ENCODE data around the gene INPP5A.
"Not testable (repeated sequence)": the region's sequence is repeated elsewhere in the genome, so short reads cannot be mapped to it uniquely, and the experiment has no call there.

The INPP5A gene

DNA sequence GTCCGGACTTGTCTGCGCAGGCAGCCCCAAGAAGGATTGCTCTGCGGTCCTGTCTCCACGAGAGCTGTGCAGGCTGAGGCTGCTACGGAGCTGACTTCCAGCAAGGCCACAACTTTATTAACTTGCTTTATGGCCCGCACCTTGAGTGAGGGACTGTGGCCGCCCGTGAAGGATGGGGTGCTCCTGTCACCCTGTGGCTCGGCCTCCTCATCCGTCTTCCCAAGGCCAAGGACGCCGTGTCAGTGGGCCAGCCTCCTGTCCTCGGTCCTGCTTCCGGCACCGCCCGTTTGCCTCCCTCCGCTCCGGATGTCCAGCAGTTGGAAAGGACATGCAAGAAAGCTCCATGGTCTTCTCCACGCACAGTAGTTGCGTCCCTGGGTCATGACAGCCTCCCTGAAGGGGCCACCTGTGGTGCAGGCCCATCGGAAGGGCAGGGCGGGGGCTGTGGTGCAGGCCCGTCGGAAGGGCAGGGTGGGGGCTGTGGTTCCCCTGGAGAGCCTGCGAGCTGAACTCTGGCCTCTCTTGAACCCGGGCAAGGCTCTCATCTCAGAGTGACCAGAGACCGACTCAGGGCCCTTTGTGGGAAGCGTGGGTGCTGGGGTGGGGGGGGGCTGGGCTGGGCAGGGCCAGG lies 161.3 kb downstream of the INPP5A start:
- FAIRE-seq, result no peak

DNA sequence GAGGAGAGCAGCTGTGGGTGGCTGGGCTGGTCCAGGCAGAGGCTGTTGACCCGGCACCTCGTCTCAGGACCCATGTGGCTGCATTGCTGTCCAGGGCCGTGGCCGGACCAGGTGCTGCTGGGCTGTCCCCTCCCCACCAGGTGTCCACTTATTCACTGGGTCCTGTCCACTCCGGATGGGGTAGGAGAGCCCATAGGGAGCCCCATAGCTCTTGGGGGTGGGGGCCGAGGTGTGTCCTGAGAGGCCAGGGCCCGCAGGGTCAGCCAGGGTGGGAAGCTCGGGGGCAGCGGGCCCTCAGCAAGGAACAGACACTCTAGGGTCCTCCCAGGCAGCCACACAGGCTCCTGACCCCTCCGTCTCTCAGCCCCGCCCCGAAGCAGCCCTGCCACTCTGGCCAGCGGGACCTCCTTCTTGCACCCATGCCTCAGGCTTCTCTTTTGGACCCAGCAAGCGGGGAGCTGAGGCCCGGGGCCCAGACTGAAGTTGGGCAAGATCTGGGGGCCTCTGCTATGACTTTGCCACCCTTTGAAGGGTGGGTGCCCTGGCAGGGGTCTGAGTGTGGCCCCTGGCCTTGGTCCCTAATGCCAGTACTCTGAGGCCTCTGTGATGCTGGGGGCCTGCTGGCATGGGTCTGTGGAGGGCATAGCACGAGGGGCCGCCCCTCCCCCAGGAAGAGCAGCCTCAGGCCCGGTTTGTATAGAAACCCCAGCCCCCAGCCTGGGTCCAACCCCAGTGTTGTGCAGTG lies 162.0 kb downstream of the INPP5A start:
- no peak for DNase-seq (ENCODE audit: insufficient read length, low spot score)
- no peak for FAIRE-seq

More for the DNA sequence above, 161.3 kb downstream of the INPP5A start:
- DNase-seq (ENCODE audit: insufficient read length, low spot score), result no peak

DNA sequence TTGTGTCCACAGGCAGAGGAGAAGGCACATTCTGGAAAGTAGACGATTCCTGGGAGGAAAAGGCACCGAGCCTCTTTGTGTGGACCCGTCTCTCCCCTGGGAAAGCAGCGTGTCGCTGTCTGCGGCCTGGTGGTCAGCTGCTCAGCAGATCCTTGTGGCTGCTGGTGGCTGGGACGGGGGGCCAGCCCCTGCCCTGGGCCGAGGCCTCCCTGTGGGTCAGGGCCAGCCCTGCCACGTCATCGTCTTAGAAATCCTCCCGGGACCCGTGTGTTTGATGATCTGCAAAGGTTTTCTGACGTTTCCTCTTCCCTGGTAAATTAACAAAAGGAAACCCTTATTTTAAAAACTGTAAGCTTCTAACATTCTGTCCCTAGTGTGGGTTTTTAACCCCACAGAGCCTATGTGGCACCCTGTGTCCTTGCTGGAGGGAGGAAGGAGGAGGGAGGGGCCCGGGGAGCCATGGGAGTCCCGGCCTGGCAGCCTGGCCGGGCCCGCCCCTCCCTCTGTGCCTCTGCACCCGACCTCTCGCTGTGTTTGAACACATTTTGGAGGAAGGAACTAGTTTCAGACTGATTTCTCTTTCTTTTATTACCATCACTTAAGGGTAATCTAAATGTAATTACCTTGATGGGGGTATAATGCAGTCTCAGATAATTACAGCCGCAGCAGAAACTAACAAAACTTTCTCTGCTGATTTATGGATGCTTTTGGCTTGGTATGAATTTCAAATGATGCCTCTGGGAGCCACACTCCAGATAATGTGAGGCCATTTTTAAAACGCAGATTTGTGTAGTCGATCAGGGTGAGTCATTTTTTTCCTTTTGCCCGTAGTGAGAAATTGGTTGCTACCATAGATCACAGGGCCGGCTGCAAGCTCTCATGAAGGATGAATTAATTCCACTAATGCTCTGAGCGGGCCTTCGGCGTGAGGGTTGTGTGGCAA lies 162.8 kb downstream of the INPP5A start:
- FAIRE-seq, result no peak
- no peak for DNase-seq (ENCODE audit: insufficient read length, low spot score)

DNA sequence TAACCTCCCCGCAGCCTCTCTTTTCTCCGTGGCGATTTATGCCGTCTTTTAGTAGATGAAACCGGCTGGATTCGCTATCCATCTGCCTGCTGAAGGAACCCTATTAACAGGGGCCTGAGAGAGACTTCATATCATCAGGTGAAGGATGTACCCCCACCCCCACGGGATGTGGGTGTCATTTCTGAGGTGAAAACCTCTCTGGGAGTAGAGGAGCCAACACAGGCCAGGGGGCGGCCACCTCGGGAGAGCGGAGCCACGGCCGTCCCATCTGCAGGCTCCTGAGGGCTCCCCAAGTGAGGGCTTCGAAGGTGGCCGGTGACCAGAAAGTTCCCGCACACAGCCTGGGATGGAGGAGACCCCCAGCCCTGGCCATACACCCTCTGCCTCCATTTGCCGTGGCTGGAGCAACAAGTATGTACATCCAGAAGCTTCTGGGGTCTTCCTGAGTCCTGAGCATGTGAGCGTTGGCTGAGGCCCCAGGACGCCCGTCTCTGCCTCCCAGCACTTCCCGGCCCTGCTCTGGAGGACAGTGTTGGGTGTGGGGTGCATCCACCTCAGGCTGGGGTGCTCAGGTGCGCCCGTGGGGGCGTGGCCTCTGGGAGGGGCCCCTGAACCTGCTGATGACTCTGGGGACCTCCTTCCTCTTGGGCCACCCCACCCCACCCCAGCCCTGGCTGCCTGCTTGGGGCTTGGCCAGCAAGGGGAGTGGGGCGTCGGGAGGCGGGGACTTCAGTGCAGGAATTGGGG lies 163.7 kb downstream of the INPP5A start:
- FAIRE-seq (no peak), DNase-seq (ENCODE audit: insufficient read length, low spot score) (no peak)

DNA sequence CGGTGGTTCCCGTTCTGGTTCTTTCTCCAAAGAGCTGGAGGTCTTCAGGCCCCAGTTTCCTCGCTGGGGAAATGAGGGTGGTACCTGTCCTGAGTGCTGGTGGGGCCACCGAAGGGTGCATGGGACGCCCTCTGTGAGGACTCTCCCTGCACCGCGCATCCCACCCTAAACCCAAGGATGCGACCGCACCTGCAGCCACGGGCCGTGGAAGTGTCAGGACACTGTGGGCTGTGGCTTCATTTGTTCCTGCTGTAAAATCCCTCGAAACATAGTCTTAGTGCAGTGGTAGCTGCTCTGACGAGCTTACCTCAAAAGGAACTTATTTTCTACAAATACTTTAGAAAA lies 164.2 kb downstream of the INPP5A start:
- DNase-seq (ENCODE audit: insufficient read length, low spot score), result no peak
- FAIRE-seq, result no peak

DNA sequence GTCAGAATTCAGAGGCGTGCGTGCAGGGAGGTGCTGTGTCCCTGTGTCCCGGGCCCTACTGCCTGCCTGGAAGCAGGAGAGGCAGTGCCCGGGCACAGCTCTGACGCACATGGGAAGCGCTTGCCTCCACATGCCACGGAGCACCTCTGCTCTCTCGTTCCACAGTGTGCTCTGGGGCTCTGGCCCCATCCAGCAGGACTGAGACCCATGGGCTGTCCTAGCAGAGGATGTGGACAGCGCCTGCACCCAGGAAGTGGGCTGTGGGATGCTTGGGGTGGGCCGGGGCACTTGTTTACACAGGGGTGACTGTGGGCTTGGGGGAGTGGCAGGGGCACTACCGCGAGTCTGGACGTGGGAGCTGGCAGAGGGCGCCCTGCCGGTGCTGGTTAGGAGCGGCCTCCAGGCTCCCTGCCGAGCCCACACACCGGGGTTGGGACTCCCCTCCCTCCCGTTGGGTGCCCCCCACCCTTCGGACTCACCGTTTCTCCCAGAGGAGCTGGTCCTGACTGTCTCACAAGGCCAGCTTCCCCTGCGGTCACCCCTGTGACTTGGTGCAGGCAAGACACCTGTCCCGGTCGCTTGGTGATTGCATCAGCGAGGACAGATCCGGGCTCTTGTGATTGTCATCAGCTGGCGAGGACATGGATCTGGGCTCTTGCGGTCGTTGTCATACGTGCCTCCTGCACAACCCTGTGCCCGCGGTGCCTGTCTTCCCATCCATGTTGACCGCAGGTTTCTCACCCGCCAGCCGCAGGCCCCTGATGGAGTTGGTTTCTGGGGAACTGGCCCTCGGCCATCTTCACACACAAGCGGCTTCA lies 165.2 kb downstream of the INPP5A start:
- FAIRE-seq, result no peak

DNA sequence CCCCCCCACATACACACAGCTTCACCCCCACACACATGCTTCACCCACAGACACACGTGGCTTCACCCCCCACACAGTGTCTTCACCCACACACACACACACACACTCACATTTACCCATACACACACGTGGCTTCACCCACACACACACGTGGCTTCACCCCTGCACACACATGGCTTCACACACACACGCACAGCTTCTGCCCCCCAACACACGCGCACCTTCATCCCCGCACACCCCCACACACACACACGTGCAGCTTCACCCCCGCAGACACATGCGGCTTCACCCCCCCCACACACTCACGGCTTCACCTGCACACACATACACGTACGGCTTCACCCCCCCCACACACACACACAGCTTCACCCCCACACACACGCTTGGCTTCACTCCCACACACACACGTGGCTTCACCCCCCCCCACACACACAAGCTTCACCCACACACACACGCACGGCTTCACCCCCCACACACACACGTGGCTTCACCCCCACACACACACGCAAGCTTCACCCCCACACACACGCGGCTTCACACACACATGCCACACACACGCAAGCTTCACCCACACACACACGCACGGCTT lies 165.9 kb downstream of the INPP5A start:
- DNase-seq (ENCODE audit: insufficient read length, low spot score), result no peak
- FAIRE-seq, result peak; percentile 76

More for the DNA sequence above, 165.2 kb downstream of the INPP5A start:
- no peak for DNase-seq (ENCODE audit: insufficient read length, low spot score)

DNA sequence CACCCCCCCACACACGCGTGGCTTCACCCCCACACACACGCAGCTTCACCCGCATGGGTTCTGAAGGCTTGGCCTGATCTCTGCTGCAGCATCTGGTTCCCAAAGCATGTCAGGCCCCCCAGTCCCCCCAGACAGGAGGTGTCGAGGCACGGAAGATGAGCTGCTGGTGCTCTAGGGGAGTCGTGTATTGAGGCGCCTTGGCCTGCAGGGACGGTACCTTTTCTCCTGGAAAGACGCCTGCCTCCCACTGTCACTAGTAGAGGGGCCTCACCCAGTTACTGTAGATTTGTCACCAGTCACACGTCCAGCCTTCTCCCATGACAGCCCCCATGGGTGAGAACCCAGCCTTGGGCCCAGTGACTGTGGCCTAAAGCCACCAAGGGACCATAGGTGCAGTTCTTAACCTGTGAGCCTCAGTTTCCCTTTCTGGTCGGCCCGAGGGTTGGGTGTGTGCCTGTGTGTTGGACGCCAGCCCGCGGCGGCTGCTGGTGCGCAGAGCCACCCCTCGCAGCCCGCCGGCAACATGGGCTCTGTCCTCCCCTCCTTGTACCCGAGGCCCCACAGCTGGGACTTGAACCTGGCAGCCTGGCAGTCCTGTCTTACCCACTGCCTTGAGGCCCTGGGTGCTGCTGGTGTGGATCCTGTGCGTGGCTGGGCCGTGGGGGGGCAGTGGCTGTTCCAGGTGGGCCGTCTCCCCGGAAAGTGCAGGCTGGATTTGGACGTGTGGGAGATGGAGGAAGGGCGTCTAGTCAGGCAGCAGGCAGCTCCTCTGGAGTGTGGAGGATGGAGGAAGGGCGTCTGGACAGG lies 166.6 kb downstream of the INPP5A start:
- FAIRE-seq (no peak), DNase-seq (ENCODE audit: insufficient read length, low spot score) (no peak)

DNA sequence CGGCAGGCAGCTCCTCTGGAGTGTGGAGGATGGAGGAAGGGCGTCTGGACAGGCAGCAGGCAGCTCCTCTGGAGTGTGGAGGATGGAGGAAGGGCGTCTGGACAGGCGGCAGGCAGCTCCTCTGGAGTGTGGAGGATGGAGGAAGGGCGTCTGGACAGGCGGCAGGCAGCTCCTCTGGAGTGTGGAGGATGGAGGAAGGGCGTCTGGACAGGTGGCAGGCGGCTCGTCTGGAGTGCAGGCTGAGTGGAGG lies 167.2 kb downstream of the INPP5A start:
- not testable (repeated sequence) for DNase-seq (ENCODE audit: insufficient read length, low spot score); FAIRE-seq

DNA sequence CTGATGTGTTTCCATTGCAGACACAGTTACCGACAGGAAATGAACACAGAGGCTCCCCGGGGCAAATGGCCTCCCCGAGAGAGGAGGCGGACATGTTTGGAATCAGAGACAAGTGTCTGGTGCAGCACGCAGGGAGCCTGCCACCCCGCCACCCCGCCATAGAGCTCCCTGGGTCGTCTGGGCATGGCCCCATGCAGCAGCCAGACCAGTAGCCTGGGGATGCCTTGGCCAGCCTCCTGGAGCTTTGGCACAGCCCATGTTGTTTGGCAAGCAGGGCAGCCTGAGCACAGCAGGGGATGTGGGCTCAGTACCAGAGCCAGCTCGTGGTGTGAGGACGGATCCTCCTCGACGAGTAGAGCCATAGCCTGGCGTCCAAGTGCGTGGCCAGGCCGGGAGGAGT lies 167.6 kb downstream of the INPP5A start:
- DNase-seq (ENCODE audit: insufficient read length, low spot score) (no peak), FAIRE-seq (no peak)

DNA sequence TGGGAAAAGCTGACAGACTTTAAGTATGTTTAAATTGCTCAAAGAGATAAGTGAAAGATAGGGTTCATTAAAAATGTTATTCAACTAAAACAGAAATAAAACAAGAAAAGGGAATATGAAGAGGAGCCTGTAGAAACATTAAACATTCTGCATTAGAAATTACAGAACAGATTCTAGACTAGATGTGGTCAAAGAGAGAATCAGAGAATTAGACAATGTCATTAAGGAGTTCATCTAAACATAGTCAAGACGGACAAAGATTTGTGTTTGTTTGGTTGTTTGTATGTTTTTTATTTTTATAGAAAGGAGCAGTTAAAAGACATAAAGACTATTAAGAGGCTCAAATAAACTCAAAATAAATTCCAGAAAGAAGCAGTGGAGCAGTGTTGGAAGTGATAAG lies 168.4 kb downstream of the INPP5A start:
- no peak for DNase-seq (ENCODE audit: insufficient read length, low spot score)
- FAIRE-seq, result no peak

DNA sequence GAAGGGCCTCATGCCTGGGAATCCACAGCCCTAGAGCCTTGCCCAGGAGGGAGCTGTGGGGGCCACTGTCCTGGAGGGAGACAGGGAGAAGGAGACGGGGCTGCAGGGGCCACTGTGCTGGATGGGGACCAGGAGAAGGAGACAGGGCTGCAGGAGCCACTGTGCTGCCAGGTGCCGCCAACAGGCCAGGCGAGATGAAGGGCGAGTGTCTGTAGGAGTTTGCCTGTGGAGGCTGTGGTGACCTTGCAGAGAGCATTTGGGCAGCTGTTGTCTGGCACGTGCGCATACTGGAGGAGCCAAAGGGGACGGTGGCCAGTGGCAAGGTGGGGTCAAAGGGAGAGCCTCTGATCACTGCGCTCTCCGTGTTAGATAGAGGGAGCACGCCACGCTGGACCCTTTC lies 169.1 kb downstream of the INPP5A start:
- no peak for DNase-seq (ENCODE audit: insufficient read length, low spot score)
- no peak for FAIRE-seq

DNA sequence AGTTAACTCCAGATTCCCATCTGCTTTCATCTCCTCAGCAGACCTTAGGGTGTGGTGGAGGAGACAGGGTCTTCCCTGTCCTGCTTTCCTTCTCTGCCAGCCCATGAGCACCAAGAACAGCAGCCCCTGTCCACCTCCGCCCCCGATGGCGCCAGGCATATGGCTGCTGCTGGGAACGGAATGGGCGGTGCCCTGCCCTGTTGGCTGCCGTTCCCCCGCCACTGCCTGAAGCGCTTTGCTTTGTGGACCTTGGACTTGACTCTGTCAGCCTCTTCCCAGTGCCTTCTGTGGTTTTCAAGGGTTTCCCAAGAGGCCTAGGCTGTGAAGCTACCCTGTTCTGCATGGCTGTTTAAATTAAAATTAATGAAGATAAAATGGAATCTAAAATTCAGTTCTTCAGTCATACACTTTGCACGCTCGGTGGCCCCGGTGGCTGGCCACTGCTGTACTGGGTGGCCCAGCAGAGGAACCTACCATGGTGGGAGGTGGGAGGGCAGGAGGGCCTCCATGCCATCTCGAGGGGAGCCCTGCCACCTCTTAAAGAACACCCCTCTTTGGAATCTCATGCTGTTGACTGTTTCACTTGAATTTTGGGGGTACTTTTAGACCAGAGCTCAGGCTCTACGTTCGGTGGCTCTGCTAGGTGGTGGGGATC lies 169.7 kb downstream of the INPP5A start:
- FAIRE-seq (no peak), DNase-seq (ENCODE audit: insufficient read length, low spot score) (no peak)

DNA sequence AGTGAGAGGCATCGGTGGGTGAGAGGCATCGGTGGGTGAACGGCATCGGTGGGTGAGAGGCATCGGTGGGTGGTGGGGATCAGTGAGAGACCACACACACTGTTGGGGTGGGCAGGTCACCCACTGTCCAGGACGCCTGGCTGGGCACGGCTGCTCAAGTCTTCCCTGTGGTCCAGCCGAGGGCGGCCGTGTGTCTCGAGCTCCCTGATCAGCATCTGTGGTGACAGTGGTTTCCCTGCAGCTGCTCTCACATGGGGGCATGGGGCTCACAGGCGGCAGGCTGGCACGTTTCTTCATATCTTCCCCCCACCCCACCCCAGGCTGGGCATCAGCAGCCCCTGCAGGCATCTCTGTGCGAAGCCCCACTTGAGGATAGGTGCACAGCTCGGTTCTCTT lies 170.2 kb downstream of the INPP5A start:
- DNase-seq (ENCODE audit: insufficient read length, low spot score) (no peak), FAIRE-seq (no peak)

DNA sequence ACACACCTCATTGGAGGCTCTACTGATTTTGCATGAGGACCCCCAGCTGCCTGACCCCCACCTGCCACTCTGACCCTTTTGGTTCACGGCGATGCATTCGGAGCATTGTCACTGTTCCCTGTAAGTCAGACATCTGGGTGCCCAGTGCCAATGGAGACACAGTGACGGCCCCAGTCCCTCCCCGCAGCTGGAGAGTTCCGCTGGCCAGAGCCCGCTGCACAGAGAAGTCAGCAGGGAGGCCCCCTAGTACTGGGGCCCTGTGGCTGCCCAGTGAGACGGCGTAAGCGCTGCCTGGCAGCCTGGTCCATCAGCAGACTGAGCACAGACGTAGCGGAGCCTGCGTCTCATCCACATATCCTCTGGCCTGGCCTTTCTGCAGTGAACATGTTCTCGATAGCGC lies 170.9 kb downstream of the INPP5A start:
- FAIRE-seq (no peak), DNase-seq (ENCODE audit: insufficient read length, low spot score) (no peak)

DNA sequence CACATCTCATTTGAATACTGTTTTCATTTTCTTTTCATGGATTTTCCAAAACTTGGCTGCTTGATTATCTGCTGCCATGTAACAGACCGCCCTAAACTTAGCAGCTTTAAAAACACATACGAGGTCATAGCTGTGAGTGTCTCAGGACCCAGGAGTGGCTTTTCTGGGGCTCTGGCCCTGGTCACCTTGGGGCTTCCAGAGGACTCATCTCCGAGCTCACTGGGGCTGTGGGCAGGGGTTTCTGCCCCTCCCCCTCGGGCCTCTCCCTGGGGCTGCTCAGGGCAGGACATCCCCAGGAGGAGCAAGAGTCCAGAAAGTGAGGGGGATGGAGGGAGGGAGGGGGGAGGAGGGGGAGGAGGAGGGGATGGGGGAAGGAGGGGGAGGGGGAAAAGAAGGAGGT lies 171.3 kb downstream of the INPP5A start:
- DNase-seq (ENCODE audit: insufficient read length, low spot score) (no peak), FAIRE-seq (no peak)

DNA sequence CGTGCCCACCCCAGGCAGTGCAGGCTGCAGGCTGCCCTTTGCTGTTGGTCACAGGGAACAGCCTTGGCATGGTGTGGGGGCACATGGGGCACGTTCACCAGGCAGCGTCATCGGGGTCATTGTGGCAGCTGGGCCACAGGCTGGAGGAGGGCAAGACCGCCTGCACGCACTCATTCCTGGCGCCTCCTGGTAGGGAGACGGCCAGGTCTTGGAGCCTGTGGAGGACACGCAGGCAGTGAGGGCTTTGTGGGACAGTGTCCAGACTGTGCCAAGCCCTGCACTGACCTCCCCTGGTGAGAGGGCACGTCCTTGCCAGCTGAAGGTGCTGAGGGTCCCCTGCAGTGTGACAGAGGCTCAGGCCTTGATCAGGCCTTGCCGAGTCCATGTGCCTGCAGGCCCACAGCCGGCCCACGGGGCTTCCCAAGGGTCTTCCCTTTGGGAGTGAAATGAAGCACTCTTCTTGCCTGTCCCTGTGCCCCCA lies 171.9 kb downstream of the INPP5A start:
- DNase-seq (ENCODE audit: insufficient read length, low spot score), result no peak

DNA sequence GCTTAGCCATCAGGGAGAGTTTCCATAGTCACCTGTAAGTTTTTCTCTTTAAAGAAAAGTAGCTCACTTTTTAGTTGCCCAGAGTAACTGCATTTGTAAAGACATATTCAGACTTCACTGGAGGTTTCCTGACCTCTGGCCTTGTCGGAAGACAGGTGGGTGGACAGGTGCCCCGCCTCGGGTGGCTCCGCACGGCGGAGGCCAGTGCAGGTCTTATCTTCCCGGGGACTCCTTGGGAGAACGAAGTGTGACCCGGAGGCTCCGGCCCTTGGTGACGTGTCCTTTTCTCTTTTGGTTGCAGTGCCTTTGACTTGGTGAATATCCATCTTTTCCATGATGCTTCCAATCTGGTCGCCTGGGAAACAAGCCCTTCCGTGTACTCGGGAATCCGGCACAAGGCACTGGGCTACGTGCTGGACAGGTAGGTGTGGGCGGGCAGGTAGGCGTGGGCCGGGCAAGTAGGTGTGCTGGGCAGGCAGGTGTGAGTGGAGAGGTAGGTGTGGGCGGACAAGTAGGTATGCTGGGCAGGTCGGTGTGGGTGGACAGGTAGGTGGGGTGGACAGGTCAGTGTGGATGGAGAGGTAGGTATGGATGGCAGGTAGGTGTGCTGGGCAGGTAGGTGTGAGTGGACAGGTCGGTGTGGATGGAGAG lies 172.6 kb downstream of the INPP5A start:
- no peak for DNase-seq (ENCODE audit: insufficient read length, low spot score)
- FAIRE-seq, result no peak

More for the DNA sequence above, 171.9 kb downstream of the INPP5A start:
- FAIRE-seq, result no peak

Measured in HTR-8/SVneo (cell line).